ENCODE measurements around the gene GRID1. TPM values are rescaled to one million over a fixed set of nuclear protein-coding genes. Genes with fewer than 3 reads are reported as not detected.

GRID1 gene
- total and polyA plus RNA-seq, 8 donors = 0.31 to 8.5 (median 1.0) TPM; not detected in 1

GRCh38 chr10:86071758-86072157 lies 294.8 kb downstream of the GRID1 start:
- no peaks in the 10 kb centered on the region for H3K9me3 ChIP-seq
- no peak overlapping the region for H3K4me3 ChIP-seq
- no peaks in the 10 kb centered on the region for H3K4me1 ChIP-seq
- H3K27me3 ChIP-seq = peaks cover 0 to 11% (median 0%) of the 10 kb centered on the region in 3 donors
- no peak for TF ChIP-seq CTCF (IDR thresholded peaks at IDR 0.05)
- H3K27ac ChIP-seq = no peak overlapping the region
- peak in 1 of 2 donors; percentile 9 for DNase-seq
- intact Hi-C loops (cut with DNase I; ENCODE audit: low total_unique reads) = no loop called here
- no peaks in the 10 kb centered on the region for H3K36me3 ChIP-seq
- 56 to 62% (median 58%) methylated on average over 4 of the region's 4 CpGs for WGBS, 5 donors

- Histone ChIP-seq H3K9me3 (no peaks in the 10 kb centered on the region), H3K4me1 (no peaks in the 10 kb centered on the region), H3K27me3 (peaks cover 0 to 11% (median 0%) of the 10 kb centered on the region in 3 donors), H3K27ac (no peak overlapping the region), H3K4me3 (no peak overlapping the region), H3K36me3 (no peaks in the 10 kb centered on the region)
- TF ChIP-seq EP300 (IDR thresholded peaks at IDR 0.05) = no peak
- TF ChIP-seq CTCF (IDR thresholded peaks at IDR 0.05) = no peak
- TF ChIP-seq POLR2AphosphoS5 (IDR thresholded peaks at IDR 0.05) = no peak
- TF ChIP-seq POLR2A (IDR thresholded peaks at IDR 0.05) = no peak
- intact Hi-C loops (cut with DNase I; ENCODE audit: low total_unique reads) = no loop called here
- WGBS, 5 donors = 45 to 66% (median 57%) methylated on average over 5 of the region's 5 CpGs
- peak in 1 of 2 donors; percentile 3 for DNase-seq
Measured at GRCh38 chr10:86071145-86071544, 295.4 kb downstream of the GRID1 start.

GRCh38 chr10:86070278-86070677 lies 296.3 kb downstream of the GRID1 start:
- peaks cover 0 to 11% (median 0%) of the 10 kb centered on the region in 3 donors for H3K27me3 ChIP-seq
- TF ChIP-seq POLR2AphosphoS5 (IDR thresholded peaks at IDR 0.05) (no peak), EP300 (IDR thresholded peaks at IDR 0.05) (no peak), CTCF (IDR thresholded peaks at IDR 0.05) (no peak), POLR2A (IDR thresholded peaks at IDR 0.05) (no peak)
- no peaks in the 10 kb centered on the region for H3K4me1 ChIP-seq
- H3K36me3 ChIP-seq = no peaks in the 10 kb centered on the region
- 81 to 94% (median 85%) methylated on average over 1 of the region's 1 CpG for WGBS, 5 donors
- no peak overlapping the region for H3K27ac ChIP-seq
- no peaks in the 10 kb centered on the region for H3K9me3 ChIP-seq
- H3K4me3 ChIP-seq = no peak overlapping the region
- intact Hi-C loops (cut with DNase I; ENCODE audit: low total_unique reads) = no loop called here
- DNase-seq = peak in 1 of 2 donors; percentile 4

GRCh38 chr10:86068231-86069054 lies 298.2 kb downstream of the GRID1 start:
- WGBS, 5 donors = 72 to 83% (median 78%) methylated on average over 10 of the region's 10 CpGs
- Histone ChIP-seq H3K36me3 (no peaks in the 10 kb centered on the region), H3K27me3 (peaks cover 0 to 8% (median 0%) of the 10 kb centered on the region in 3 donors), H3K4me3 (no peak overlapping the region), H3K4me1 (no peaks in the 10 kb centered on the region), H3K9me3 (no peaks in the 10 kb centered on the region), H3K27ac (no peak overlapping the region)
- DNase-seq = peak in 1 of 2 donors; percentile 11
- intact Hi-C loops (cut with DNase I; ENCODE audit: low total_unique reads) = no loop called here
- no peak for TF ChIP-seq POLR2A (IDR thresholded peaks at IDR 0.05)
- TF ChIP-seq EP300 (IDR thresholded peaks at IDR 0.05) = no peak
- no peak for TF ChIP-seq POLR2AphosphoS5 (IDR thresholded peaks at IDR 0.05)
- TF ChIP-seq CTCF (IDR thresholded peaks at IDR 0.05) = no peak
